ENCODE results near the gene EEF1E1.

The EEF1E1 gene

GRCh38 chr6:8082954-8083858 lies 19.1 kb downstream of the EEF1E1 start:
- Mint-ChIP-seq H3K9me3 (no peaks in the 10 kb centered on the region), H3K27ac (peak overlapping the region in 1 of 2 donors; percentile 29), H3K4me3 (no peak overlapping the region), H3K36me3 (ENCODE audit: insufficient read depth) (peaks cover 26% of the 10 kb centered on the region), H3K4me1 (ENCODE audit: low read depth in 2 of 2) (peaks cover 0 to 5% of the 10 kb centered on the region in 2 donors), H3K27me3 (no peaks in the 10 kb centered on the region)
- no peak for ATAC-seq (replicated peaks)
- no peak for DNase-seq

GRCh38 chr6:8082572-8082953 lies 19.8 kb downstream of the EEF1E1 start:
- no peaks in the 10 kb centered on the region for H3K27me3 Mint-ChIP-seq
- peaks cover 20% of the 10 kb centered on the region for H3K36me3 Mint-ChIP-seq (ENCODE audit: insufficient read depth)
- no peaks in the 10 kb centered on the region for H3K9me3 Mint-ChIP-seq
- no peak for DNase-seq
- H3K4me1 Mint-ChIP-seq (ENCODE audit: low read depth in 2 of 2) = peaks cover 0 to 5% of the 10 kb centered on the region in 2 donors
- no peak overlapping the region for H3K4me3 Mint-ChIP-seq
- no peak overlapping the region for H3K27ac Mint-ChIP-seq
- ATAC-seq (replicated peaks) = no peak

GRCh38 chr6:8080362-8081151 lies 21.8 kb downstream of the EEF1E1 start:
- H3K36me3 Mint-ChIP-seq (ENCODE audit: insufficient read depth) = peaks cover 12% of the 10 kb centered on the region
- H3K27ac Mint-ChIP-seq = no peak overlapping the region
- ATAC-seq (replicated peaks) (no peak), DNase-seq (no peak)
- H3K4me1 Mint-ChIP-seq (ENCODE audit: low read depth in 2 of 2) = no peaks in the 10 kb centered on the region
- no peak overlapping the region for H3K4me3 Mint-ChIP-seq
- H3K27me3 Mint-ChIP-seq = no peaks in the 10 kb centered on the region
- H3K9me3 Mint-ChIP-seq = no peaks in the 10 kb centered on the region

GRCh38 chr6:8079126-8079525 lies 23.2 kb downstream of the EEF1E1 start:
- no peaks in the 10 kb centered on the region for H3K27me3 Mint-ChIP-seq
- no peak for DNase-seq
- peaks cover 9% of the 10 kb centered on the region for H3K36me3 Mint-ChIP-seq (ENCODE audit: insufficient read depth)

GRCh38 chr6:8077991-8078390 lies 24.4 kb downstream of the EEF1E1 start:
- Mint-ChIP-seq H3K9me3 (no peaks in the 10 kb centered on the region), H3K4me1 (ENCODE audit: low read depth in 2 of 2) (no peaks in the 10 kb centered on the region), H3K27ac (no peak overlapping the region), H3K36me3 (ENCODE audit: insufficient read depth) (peaks cover 9% of the 10 kb centered on the region), H3K27me3 (no peaks in the 10 kb centered on the region), H3K4me3 (no peak overlapping the region)
- no peak for DNase-seq
- ATAC-seq (replicated peaks) = no peak

More at GRCh38 chr6:8079126-8079525, 23.2 kb downstream of the EEF1E1 start:
- no peaks in the 10 kb centered on the region for H3K4me1 Mint-ChIP-seq (ENCODE audit: low read depth in 2 of 2)
- H3K9me3 Mint-ChIP-seq = no peaks in the 10 kb centered on the region
- H3K27ac Mint-ChIP-seq = no peak overlapping the region
- H3K4me3 Mint-ChIP-seq = no peak overlapping the region
- no peak for ATAC-seq (replicated peaks)

- no peak overlapping the region for H3K4me3 Mint-ChIP-seq
- DNase-seq (no peak), ATAC-seq (replicated peaks) (no peak)
- H3K27ac Mint-ChIP-seq = no peak overlapping the region
- peaks cover 9% of the 10 kb centered on the region for H3K36me3 Mint-ChIP-seq (ENCODE audit: insufficient read depth)
- H3K4me1 Mint-ChIP-seq (ENCODE audit: low read depth in 2 of 2) = no peaks in the 10 kb centered on the region
- H3K27me3 Mint-ChIP-seq = no peaks in the 10 kb centered on the region
- no peaks in the 10 kb centered on the region for H3K9me3 Mint-ChIP-seq
Observed at GRCh38 chr6:8075704-8076103, 26.6 kb downstream of the EEF1E1 start.

GRCh38 chr6:8075185-8075584 lies 27.2 kb downstream of the EEF1E1 start:
- no peak overlapping the region for H3K27ac Mint-ChIP-seq
- no peak for ATAC-seq (replicated peaks)
- no peaks in the 10 kb centered on the region for H3K27me3 Mint-ChIP-seq
- peaks cover 9% of the 10 kb centered on the region for H3K36me3 Mint-ChIP-seq (ENCODE audit: insufficient read depth)
- DNase-seq = no peak
- no peaks in the 10 kb centered on the region for H3K4me1 Mint-ChIP-seq (ENCODE audit: low read depth in 2 of 2)
- no peak overlapping the region for H3K4me3 Mint-ChIP-seq
- H3K9me3 Mint-ChIP-seq = no peaks in the 10 kb centered on the region

GRCh38 chr6:8074213-8074612 lies 28.1 kb downstream of the EEF1E1 start:
- H3K27me3 Mint-ChIP-seq = no peaks in the 10 kb centered on the region
- no peaks in the 10 kb centered on the region for H3K4me1 Mint-ChIP-seq (ENCODE audit: low read depth in 2 of 2)
- no peaks in the 10 kb centered on the region for H3K9me3 Mint-ChIP-seq
- no peak overlapping the region for H3K4me3 Mint-ChIP-seq
- DNase-seq = no peak
- no peak for ATAC-seq (replicated peaks)
- H3K27ac Mint-ChIP-seq = no peak overlapping the region
- peaks cover 5% of the 10 kb centered on the region for H3K36me3 Mint-ChIP-seq (ENCODE audit: insufficient read depth)

- ATAC-seq (replicated peaks) (no peak), DNase-seq (no peak)
- Mint-ChIP-seq H3K27me3 (no peaks in the 10 kb centered on the region), H3K36me3 (ENCODE audit: insufficient read depth) (peaks cover 3% of the 10 kb centered on the region), H3K27ac (no peak overlapping the region), H3K9me3 (no peaks in the 10 kb centered on the region), H3K4me3 (no peak overlapping the region), H3K4me1 (ENCODE audit: low read depth in 2 of 2) (no peaks in the 10 kb centered on the region)
Observed at GRCh38 chr6:8073758-8074157, 28.6 kb downstream of the EEF1E1 start.

- H3K9me3 Mint-ChIP-seq = no peaks in the 10 kb centered on the region
- DNase-seq (no peak), ATAC-seq (replicated peaks) (no peak)
- H3K4me1 Mint-ChIP-seq (ENCODE audit: low read depth in 2 of 2) = peaks cover 0 to 4% of the 10 kb centered on the region in 2 donors
- no peaks in the 10 kb centered on the region for H3K27me3 Mint-ChIP-seq
- H3K27ac Mint-ChIP-seq = no peak overlapping the region
- no peak overlapping the region for H3K4me3 Mint-ChIP-seq
- H3K36me3 Mint-ChIP-seq (ENCODE audit: insufficient read depth) = no peaks in the 10 kb centered on the region
Observed at GRCh38 chr6:8070718-8071117, 31.6 kb downstream of the EEF1E1 start.

- ATAC-seq (replicated peaks) (no peak), DNase-seq (no peak)
- Mint-ChIP-seq H3K36me3 (ENCODE audit: insufficient read depth) (no peaks in the 10 kb centered on the region), H3K4me1 (ENCODE audit: low read depth in 2 of 2) (peaks cover 4 to 14% of the 10 kb centered on the region in 2 donors), H3K9me3 (no peaks in the 10 kb centered on the region), H3K27ac (no peak overlapping the region), H3K27me3 (no peaks in the 10 kb centered on the region), H3K4me3 (no peak overlapping the region)
Observed at GRCh38 chr6:8069631-8070284, 32.6 kb downstream of the EEF1E1 start.

GRCh38 chr6:8069151-8069550 lies 33.2 kb downstream of the EEF1E1 start:
- no peak overlapping the region for H3K27ac Mint-ChIP-seq
- H3K4me3 Mint-ChIP-seq = no peak overlapping the region
- H3K36me3 Mint-ChIP-seq (ENCODE audit: insufficient read depth) = peaks cover 6% of the 10 kb centered on the region
- no peaks in the 10 kb centered on the region for H3K9me3 Mint-ChIP-seq
- no peaks in the 10 kb centered on the region for H3K27me3 Mint-ChIP-seq
- ATAC-seq (replicated peaks) (no peak), DNase-seq (no peak)
- peaks cover 4 to 17% of the 10 kb centered on the region in 2 donors for H3K4me1 Mint-ChIP-seq (ENCODE audit: low read depth in 2 of 2)

GRCh38 chr6:8066108-8066507 lies 36.2 kb downstream of the EEF1E1 start:
- Mint-ChIP-seq H3K36me3 (ENCODE audit: insufficient read depth) (peaks cover 17% of the 10 kb centered on the region), H3K9me3 (no peaks in the 10 kb centered on the region), H3K4me3 (no peak overlapping the region), H3K27ac (peak overlapping the region in 1 of 2 donors; percentile 95), H3K27me3 (no peaks in the 10 kb centered on the region), H3K4me1 (ENCODE audit: low read depth in 2 of 2) (peaks cover 4 to 25% of the 10 kb centered on the region in 2 donors)
- DNase-seq = no peak
- ATAC-seq (replicated peaks) = no peak

Measured in effector memory CD8-positive, alpha-beta T cell (primary cell).